ENCODE data around the gene HEATR5A.

HEATR5A gene

DNA sequence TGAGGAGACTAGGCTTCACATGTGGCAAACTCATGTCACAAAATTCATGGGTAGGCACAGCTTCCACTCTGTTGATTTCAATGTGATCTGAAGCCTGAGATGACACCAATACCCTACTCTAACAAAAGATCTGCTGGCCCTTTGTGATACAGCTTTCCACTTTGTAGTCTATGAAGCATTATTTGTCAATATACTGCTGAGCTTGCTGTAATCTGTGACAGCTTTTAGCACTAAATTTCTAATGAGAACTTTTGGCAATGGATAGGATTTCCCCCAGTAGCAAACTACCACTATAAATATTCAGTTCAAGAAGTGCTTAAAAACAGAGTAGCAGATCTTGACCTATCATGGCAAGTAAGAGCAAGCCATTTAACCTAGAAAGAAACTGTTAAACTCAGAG, 5.6 kb upstream of the HEATR5A start:
- H3K4me3 ChIP-seq (ENCODE audit: low read depth, low read length): no peak overlapping the region
- TF ChIP-seq, protein P1, sequence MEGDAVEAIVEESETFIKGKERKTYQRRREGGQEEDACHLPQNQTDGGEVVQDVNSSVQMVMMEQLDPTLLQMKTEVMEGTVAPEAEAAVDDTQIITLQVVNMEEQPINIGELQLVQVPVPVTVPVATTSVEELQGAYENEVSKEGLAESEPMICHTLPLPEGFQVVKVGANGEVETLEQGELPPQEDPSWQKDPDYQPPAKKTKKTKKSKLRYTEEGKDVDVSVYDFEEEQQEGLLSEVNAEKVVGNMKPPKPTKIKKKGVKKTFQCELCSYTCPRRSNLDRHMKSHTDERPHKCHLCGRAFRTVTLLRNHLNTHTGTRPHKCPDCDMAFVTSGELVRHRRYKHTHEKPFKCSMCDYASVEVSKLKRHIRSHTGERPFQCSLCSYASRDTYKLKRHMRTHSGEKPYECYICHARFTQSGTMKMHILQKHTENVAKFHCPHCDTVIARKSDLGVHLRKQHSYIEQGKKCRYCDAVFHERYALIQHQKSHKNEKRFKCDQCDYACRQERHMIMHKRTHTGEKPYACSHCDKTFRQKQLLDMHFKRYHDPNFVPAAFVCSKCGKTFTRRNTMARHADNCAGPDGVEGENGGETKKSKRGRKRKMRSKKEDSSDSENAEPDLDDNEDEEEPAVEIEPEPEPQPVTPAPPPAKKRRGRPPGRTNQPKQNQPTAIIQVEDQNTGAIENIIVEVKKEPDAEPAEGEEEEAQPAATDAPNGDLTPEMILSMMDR (IDR thresholded peaks at IDR 0.05; ENCODE audit: borderline replicate concordance, insufficient read depth, low read depth, low read length): no peak

GRCh38 chr14:31421200-31421599, 850 bp upstream of the HEATR5A start:
- no peak overlapping the region for H3K4me3 ChIP-seq (ENCODE audit: low read depth, low read length)
- TF ChIP-seq, protein P1 (IDR thresholded peaks at IDR 0.05; ENCODE audit: borderline replicate concordance, insufficient read depth, low read depth, low read length): no peak

- TF ChIP-seq, protein P1 (IDR thresholded peaks at IDR 0.05; ENCODE audit: borderline replicate concordance, insufficient read depth, low read depth, low read length): no peak
- H3K4me3 ChIP-seq (ENCODE audit: low read depth, low read length): peak overlapping the region; percentile 71
Observed at GRCh38 chr14:31419967-31420318, 407 bp downstream of the HEATR5A start.

DNA sequence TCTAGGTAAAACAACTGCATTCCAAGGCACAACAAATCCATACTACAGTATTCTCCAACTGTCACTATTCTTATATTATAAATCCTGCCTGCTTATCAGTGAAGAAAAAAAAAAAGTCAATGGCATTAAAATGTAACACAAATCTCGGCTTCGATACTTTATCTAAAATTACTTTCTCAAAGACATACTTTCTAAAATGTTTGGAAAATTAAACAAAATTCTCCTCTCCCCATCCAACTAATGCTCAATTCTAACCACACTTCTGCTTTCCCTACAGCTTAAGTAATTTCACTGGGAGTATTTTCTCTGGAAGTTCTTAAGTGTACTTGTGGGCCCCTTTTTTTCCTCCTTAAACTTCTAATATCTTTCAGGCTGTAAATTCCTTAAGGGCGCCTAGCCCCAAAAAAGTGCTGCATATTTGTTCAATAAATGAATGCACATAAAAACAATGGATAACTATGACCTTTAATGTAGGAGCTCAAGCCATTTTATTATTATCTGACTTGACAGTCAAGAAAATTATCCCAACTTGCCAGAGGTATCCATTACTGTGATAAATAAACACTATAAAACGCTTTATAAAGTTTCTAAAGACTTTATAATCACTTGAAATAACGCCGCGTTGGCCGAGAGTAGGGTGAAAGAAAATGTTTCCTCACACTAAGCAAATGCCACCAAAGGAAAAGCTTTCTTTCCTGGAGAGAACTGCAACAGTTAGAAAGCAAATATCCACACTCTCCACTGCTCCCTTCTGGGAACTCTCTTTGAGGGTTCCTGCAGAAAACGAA, 977 bp downstream of the HEATR5A start:
- TF ChIP-seq, protein P1 (IDR thresholded peaks at IDR 0.05; ENCODE audit: borderline replicate concordance, insufficient read depth, low read depth, low read length): no peak
- peak overlapping the region; percentile 71 for H3K4me3 ChIP-seq (ENCODE audit: low read depth, low read length)

GRCh38 chr14:31418440-31418839, 1.9 kb downstream of the HEATR5A start:
- no peak overlapping the region for H3K4me3 ChIP-seq (ENCODE audit: low read depth, low read length)
- TF ChIP-seq, protein P1 (IDR thresholded peaks at IDR 0.05; ENCODE audit: borderline replicate concordance, insufficient read depth, low read depth, low read length): no peak

GRCh38 chr14:31414190-31414833, 6.0 kb downstream of the HEATR5A start:
- no peak overlapping the region for H3K4me3 ChIP-seq (ENCODE audit: low read depth, low read length)
- TF ChIP-seq, protein P1 (IDR thresholded peaks at IDR 0.05; ENCODE audit: borderline replicate concordance, insufficient read depth, low read depth, low read length): no peak

DNA sequence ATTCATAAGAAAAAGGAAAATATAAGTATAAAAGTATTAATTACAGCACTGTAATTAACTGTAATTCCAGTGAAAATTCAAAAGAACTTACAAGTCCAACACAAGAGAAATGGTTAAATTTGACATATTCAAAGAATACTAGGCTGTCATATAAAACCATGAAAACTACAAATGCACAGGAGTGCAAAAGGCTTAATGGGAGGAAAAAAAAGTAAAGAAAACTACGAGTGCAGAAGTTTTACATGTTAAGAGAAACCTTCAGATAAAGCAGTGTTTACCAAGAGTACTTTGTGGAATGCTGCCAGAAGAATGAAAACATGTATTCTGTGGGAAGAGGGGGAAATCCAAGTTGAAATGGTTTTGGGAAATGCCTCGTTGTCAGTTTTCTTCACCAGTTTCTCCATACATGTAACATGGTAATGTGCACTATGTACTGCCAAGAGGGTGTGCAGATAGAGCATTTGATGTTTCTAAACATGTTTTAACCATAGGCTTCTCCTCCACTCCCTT, 9.1 kb downstream of the HEATR5A start:
- H3K4me3 ChIP-seq (ENCODE audit: low read depth, low read length): no peak overlapping the region
- TF ChIP-seq, protein P1 (IDR thresholded peaks at IDR 0.05; ENCODE audit: borderline replicate concordance, insufficient read depth, low read depth, low read length): no peak

All from GM12875 (cell line).